Lung microvascular endothelial cell (primary cell): ENCODE measurements around the gene MCRIP2. TPM values are rescaled to one million over a fixed set of nuclear protein-coding genes. Genes with fewer than 3 reads are reported as not detected.
"Not testable (repeated sequence)": the region's sequence is repeated elsewhere in the genome, so short reads cannot be mapped to it uniquely, and the experiment has no call there.

ENCODE experiments used
- DNase-seq, 2 donors: peaks; one replicate each; pipeline versions ENCODE4 v3.0.0 to v3.0.0-alpha.2; 2010; ENCODE audit warnings: low read depth in 2 of 2
- total RNA-seq: library from RNA; depleted of rRNA; stranded (reverse); fragments of >200 nt; gene quantifications from 2 replicates; pipeline ENCODE4 v1.2.1, GENCODE V29; 2014

The MCRIP2 gene
- total RNA-seq, 1 donor from 2014 or later: 11.9 TPM

- DNase-seq: no peak
Measured at GRCh38 chr16:680625-680945, 39.0 kb downstream of the MCRIP2 start.

GRCh38 chr16:680967-681745 is 39.5 kb downstream of the MCRIP2 start:
- peak; percentile 43 to 45 for DNase-seq

GRCh38 chr16:681746-682427 is 40.3 kb downstream of the MCRIP2 start:
- no peak for DNase-seq

GRCh38 chr16:682493-683395 is 41.1 kb downstream of the MCRIP2 start:
- DNase-seq: no peak

- DNase-seq: peak in 1 of 2 donors; percentile 20
Measured at GRCh38 chr16:683396-684070, 41.9 kb downstream of the MCRIP2 start.

- DNase-seq: peak; percentile 87 to 93
Measured at GRCh38 chr16:684071-684794, 42.6 kb downstream of the MCRIP2 start, which contains the start of gene JMJD8. Gene JMJD8, minus strand, starts transcription at chr16:684334. Its CDS starts 15 bp downstream, at chr16:684319.

- DNase-seq: no peak
Measured at GRCh38 chr16:684961-685696, 43.5 kb downstream of the MCRIP2 start.

- peak; percentile 58 to 70 for DNase-seq
Measured at GRCh38 chr16:685967-686366, 44.3 kb downstream of the MCRIP2 start.

- no peak for DNase-seq
Measured at GRCh38 chr16:686459-687260, 45.0 kb downstream of the MCRIP2 start.

- no peak for DNase-seq
Measured at GRCh38 chr16:687499-687898, 45.9 kb downstream of the MCRIP2 start.

- no peak for DNase-seq
Measured at GRCh38 chr16:689175-689897, 47.7 kb downstream of the MCRIP2 start.

- not testable (repeated sequence) for DNase-seq
Measured at GRCh38 chr16:691242-691641, 49.6 kb downstream of the MCRIP2 start.

GRCh38 chr16:692356-693108 is 50.9 kb downstream of the MCRIP2 start:
- DNase-seq: no peak

- no peak for DNase-seq
Measured at GRCh38 chr16:693364-693763, 51.7 kb downstream of the MCRIP2 start.

GRCh38 chr16:693766-694165 is 52.1 kb downstream of the MCRIP2 start:
- DNase-seq: no peak

GRCh38 chr16:694187-694862 is 52.7 kb downstream of the MCRIP2 start:
- DNase-seq: no peak

- no peak for DNase-seq
Measured at GRCh38 chr16:694863-695354, 53.3 kb downstream of the MCRIP2 start.
